GM06990 (cell line): Measurements from ENCODE around the gene CDKN1C.

Experiments used
- DNase-seq: peaks from one replicate; pipeline ENCODE4 v3.0.0-alpha.2; 2011; ENCODE audit not compliant: insufficient read length; ENCODE audit errors: extremely low read depth
- H3K27me3 ChIP-seq: replicated peaks from 2 replicates; pipeline ENCODE4 v1.6.0; 2011; ENCODE audit warnings: low read length; ENCODE audit not compliant: control insufficient read depth, insufficient read depth
- H3K36me3 ChIP-seq: 2 replicates; pipeline ENCODE4 v1.5.1; 2011; ENCODE audit warnings: low read length; ENCODE audit not compliant: control insufficient read depth, insufficient read depth
- H3K4me3 ChIP-seq: replicated peaks from 2 replicates; pipeline ENCODE4 v1.5.1; 2011; ENCODE audit warnings: low read depth, mild to moderate bottlenecking, control low read depth, low read length
- CTCF ChIP-seq: IDR thresholded peaks from 2 replicates; pipeline ENCODE4 v1.5.1; 2011; ENCODE audit warnings: low read length, control low read depth, mild to moderate bottlenecking, inconsistent platforms; ENCODE audit not compliant: insufficient read depth, poor library complexity, severe bottlenecking

Gene CDKN1C

GRCh38 chr11:2863276-2863618, 22.3 kb downstream of the CDKN1C start:
- no peak for DNase-seq
- Histone ChIP-seq H3K27me3 (no peaks in the 10 kb centered on the region), H3K36me3 (no peaks in the 10 kb centered on the region), H3K4me3 (no peak overlapping the region)
- no peak for TF ChIP-seq CTCF

GRCh38 chr11:2862395-2863275, 22.9 kb downstream of the CDKN1C start:
- H3K36me3 ChIP-seq: no peaks in the 10 kb centered on the region
- H3K4me3 ChIP-seq: no peak overlapping the region
- no peak for TF ChIP-seq CTCF
- no peaks in the 10 kb centered on the region for H3K27me3 ChIP-seq
- no peak for DNase-seq

GRCh38 chr11:2860636-2861035, 24.9 kb downstream of the CDKN1C start:
- Histone ChIP-seq H3K27me3 (no peaks in the 10 kb centered on the region), H3K36me3 (no peaks in the 10 kb centered on the region), H3K4me3 (no peak overlapping the region)
- TF ChIP-seq CTCF: no peak
- DNase-seq: no peak

GRCh38 chr11:2859699-2860037, 25.9 kb downstream of the CDKN1C start:
- Histone ChIP-seq H3K27me3 (no peaks in the 10 kb centered on the region), H3K36me3 (no peaks in the 10 kb centered on the region), H3K4me3 (no peak overlapping the region)
- TF ChIP-seq CTCF: no peak
- DNase-seq: no peak

GRCh38 chr11:2858995-2859698, 26.4 kb downstream of the CDKN1C start:
- no peak for TF ChIP-seq CTCF

More at GRCh38 chr11:2858995-2859698, 26.4 kb downstream of the CDKN1C start:
- no peak for DNase-seq
- Histone ChIP-seq H3K4me3 (no peak overlapping the region), H3K27me3 (no peaks in the 10 kb centered on the region), H3K36me3 (no peaks in the 10 kb centered on the region)
